GM12875 (cell line): ENCODE results near the gene GPR160.

Experiments
- H3K4me3 ChIP-seq: one replicate; pipeline ENCODE4 v1.5.1; 2011; ENCODE audit warnings: low read depth, low read length, control low read depth
- TF ChIP-seq, protein P1 (sequence below): IDR thresholded peaks from 2 replicates; pipeline ENCODE4 v1.5.1; 2011; ENCODE audit warnings: low read depth, mild to moderate bottlenecking, control low read depth, inconsistent platforms, low read length, moderate library complexity, borderline replicate concordance; ENCODE audit not compliant: insufficient read depth

The GPR160 gene

DNA sequence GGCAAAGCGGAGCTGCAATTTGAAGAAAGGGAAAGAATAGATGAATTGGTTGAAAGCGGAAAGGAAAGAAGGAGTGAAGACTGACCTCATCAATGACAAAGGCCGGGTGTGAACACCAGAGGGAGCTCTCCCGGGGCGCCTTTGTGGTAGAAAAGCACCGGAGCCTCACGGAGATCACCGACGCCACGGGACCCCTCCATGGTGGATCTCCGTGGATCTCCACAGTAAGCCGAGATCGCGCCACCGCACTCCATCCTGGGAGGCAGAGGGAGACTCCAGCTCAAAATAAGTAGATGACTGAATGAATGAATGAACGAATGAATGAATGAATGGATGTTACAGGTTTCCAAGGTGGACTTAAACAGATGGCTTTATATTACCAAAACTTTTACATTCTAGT, 25.0 kb downstream of the GPR160 start:
- H3K4me3 ChIP-seq: no peak overlapping the region
- TF ChIP-seq, protein P1, sequence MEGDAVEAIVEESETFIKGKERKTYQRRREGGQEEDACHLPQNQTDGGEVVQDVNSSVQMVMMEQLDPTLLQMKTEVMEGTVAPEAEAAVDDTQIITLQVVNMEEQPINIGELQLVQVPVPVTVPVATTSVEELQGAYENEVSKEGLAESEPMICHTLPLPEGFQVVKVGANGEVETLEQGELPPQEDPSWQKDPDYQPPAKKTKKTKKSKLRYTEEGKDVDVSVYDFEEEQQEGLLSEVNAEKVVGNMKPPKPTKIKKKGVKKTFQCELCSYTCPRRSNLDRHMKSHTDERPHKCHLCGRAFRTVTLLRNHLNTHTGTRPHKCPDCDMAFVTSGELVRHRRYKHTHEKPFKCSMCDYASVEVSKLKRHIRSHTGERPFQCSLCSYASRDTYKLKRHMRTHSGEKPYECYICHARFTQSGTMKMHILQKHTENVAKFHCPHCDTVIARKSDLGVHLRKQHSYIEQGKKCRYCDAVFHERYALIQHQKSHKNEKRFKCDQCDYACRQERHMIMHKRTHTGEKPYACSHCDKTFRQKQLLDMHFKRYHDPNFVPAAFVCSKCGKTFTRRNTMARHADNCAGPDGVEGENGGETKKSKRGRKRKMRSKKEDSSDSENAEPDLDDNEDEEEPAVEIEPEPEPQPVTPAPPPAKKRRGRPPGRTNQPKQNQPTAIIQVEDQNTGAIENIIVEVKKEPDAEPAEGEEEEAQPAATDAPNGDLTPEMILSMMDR: no peak

DNA sequence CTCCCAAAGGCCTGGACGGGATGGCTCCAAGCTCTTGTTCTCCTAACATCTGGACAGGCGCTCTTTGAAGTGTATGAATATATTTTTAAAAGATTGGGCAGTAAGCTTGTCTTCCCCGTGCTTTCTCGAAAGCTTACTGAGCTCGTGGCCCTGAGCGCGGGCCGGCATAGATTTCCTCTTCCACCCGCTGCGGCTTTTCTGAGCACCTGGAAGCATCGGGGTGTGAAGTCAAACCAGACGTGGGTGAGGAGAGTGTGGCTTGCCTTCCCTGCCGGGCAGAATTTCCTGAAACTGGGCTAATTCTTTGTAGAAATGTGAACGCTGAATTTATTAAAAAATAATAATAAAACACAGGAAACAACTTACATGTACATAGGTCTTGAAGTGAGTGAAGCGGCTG, 25.9 kb downstream of the GPR160 start:
- no peak overlapping the region for H3K4me3 ChIP-seq
- TF ChIP-seq, protein P1: no peak

DNA sequence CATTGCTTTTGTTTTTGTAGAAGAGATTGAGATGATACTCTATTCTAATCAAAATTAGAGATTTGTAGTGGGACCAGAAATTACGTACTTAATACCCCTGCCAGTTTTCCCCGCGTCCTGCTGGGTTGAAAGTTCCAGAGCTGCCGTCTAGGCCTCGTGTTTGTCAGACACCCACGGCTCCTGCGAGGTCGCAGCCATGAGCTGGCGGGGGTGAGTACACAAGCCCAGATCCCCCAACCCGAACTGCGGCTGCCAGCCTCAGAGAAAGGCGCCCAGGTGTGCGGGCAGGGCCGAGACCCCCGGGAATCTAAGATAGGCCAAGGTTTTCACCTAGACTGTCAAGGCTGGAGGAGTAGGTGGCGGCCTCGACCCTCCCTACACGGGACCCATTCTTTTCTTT, 26.3 kb downstream of the GPR160 start:
- TF ChIP-seq, protein P1: no peak
- no peak overlapping the region for H3K4me3 ChIP-seq

DNA sequence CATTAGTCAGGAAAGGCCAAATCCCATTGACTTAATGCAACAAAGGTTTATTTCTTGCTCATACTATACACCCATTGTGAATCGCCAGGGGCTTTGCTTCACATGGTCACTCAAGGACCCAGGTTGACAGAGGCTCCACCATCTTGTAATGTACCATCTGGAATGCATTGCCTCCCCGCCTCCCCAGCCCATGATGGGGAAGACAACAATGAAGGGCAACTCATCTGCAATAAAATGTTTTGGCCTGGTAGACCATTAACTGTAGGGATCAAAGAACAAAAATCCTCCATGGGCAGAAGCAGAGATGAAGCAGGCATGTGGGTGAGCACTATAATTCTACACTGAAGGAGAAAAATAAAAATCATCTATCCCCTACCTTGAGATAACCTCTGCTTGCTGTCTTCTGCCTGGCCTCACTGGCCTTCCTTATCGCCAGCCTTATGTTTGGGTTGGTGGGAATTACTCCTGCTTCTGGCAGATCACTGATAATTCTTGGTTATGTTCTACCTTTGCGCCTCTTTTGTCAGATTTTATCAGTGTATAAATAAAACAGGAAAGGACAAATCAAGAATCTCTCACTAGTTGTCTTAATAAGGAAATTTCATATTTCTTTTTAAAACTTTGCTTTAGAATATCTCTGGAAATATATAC, 37.8 kb downstream of the GPR160 start:
- TF ChIP-seq, protein P1: no peak
- H3K4me3 ChIP-seq: no peak overlapping the region

DNA sequence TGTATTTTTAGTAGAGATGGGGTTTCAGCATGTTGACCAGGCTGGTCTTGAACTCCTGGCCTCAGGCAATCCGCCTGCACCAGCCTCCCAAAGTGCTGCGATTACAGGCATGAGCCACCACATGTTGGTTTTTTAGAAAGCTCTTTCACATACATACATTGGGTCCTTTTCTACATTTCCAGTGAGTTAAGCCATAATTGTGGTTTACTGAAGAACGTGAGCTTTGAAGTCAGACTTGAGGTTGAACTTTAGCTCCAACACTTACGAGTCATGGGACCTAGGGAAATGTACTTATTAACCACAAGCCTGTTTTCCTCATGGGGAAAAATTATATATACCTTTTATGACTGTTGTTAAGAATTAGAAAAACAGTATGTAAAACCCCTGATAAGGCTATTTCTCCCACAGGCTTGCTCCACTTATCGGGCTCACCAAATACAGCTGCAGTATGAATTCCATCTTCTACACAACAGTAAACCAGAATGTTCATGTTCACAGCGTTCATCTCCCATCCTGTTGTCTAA, 39.0 kb downstream of the GPR160 start:
- no peak overlapping the region for H3K4me3 ChIP-seq
- TF ChIP-seq, protein P1: no peak

DNA sequence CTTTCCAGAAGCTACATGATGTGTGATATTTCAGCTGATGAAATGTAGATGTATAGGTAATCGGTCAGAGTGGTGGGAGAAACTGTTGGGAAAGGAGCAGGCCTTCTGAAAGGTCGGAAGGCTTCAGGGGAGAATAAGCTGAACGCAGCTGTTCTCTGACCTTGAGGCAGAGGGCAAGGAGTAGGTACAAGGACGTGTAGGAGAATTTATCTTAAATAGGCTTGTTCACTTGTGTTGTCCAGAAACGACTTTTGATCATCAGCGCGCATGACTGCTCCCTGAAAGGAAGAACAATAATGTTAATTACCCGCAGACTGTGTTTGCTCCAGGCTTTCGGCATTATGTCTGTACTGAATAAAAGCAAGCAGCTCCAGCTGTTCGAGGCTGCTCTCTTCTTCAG, 39.6 kb downstream of the GPR160 start:
- TF ChIP-seq, protein P1: no peak

DNA sequence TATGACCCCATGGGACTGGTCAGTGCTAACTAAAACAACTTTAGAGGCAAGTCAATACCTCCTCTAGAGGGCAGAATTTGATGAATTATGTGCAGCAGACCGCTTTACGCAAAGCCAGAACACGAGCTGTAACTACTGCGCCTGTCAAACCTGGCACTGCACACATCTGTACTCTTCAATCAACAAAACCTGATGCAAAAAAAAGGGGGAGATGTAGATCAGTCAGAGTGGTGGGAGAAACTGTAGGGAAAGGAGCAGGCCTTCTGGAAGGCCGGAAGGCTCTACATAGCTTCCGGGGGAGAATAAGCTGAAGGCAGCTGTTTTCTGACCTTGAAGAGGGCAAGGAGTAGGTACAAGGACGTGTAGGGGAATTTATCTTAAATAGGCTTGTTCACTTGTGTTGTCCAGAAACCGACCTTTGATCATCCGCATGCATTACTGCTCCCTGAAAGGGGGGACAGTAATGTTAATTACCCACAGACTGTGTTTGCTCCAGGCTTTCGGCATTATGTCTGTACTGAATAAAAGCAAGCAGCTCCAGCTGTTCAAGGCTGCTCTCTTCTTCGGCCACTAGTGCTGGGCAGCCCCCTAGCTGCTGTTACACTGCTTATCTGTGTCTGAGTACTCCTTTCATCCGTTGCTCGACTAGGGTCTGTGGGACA, 41.0 kb downstream of the GPR160 start:
- no peak overlapping the region for H3K4me3 ChIP-seq
- TF ChIP-seq, protein P1: no peak

More for the DNA sequence above, 39.6 kb downstream of the GPR160 start:
- no peak overlapping the region for H3K4me3 ChIP-seq
